Rectal smooth muscle tissue (tissue), 1 donor: Measurements from ENCODE around the gene PAIP1.
A peak's percentile ranks its signal among the peaks of the same experiment; 100 is the strongest.
"Not testable (repeated sequence)": the region's sequence is repeated elsewhere in the genome, so short reads cannot be mapped to it uniquely, and the experiment has no call there.

Source experiments
- H3K27ac ChIP-seq: one replicate; pipeline ENCODE4 v1.7.0; 2013; ENCODE audit warnings: low read depth, low read length, inconsistent platforms
- H3K27me3 ChIP-seq: one replicate; pipeline ENCODE4 v1.7.0; 2013; ENCODE audit warnings: low read length; ENCODE audit not compliant: control insufficient read depth, insufficient read depth
- H3K36me3 ChIP-seq: one replicate; pipeline ENCODE4 v1.7.0; 2013; ENCODE audit warnings: low read length; ENCODE audit not compliant: control insufficient read depth, insufficient read depth
- H3K4me1 ChIP-seq: one replicate; pipeline ENCODE4 v1.7.0; 2013; ENCODE audit warnings: low read length; ENCODE audit not compliant: control insufficient read depth, insufficient read depth
- H3K4me3 ChIP-seq: one replicate; pipeline ENCODE4 v1.7.0; 2013; ENCODE audit warnings: low read length
- H3K9ac ChIP-seq: one replicate; pipeline ENCODE4 v1.7.0; 2013; ENCODE audit warnings: low read length

PAIP1 gene

DNA sequence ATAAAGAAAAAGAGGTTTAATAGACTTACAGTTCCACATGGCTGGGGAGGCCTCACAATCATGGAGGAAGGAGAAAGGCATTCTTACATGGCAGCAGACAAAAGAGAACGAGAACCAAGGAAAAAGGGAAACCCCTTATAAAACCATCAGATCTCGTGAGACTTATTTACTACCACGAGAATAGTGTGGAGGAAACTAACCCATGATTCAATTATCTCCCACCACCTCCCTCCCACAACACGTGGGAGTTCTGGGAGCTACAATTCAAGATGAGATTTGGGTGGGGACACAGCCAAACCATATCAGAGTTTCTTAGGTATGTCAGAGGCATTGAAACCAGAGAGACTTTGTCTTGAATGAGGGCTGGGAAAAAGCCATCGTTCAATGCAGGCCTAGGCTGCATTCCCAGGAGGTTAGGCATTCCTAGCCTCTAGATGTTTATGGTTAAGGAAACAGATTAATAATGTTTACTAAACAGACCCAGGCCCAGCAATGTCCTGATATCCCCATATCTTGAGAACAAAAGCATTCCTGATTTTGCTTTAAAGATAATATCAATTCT is 7.5 kb upstream of the PAIP1 start:
- Histone ChIP-seq H3K4me3 (no peak overlapping the region), H3K9ac (no peak overlapping the region)

GRCh38 chr5:43563321-43563720 is 6.4 kb upstream of the PAIP1 start:
- H3K4me1 ChIP-seq = peaks cover 7% of the 10 kb centered on the region
- no peak overlapping the region for H3K9ac ChIP-seq
- H3K36me3 ChIP-seq = no peaks in the 10 kb centered on the region
- peak overlapping the region; percentile 48 for H3K27ac ChIP-seq
- no peak overlapping the region for H3K4me3 ChIP-seq
- no peaks in the 10 kb centered on the region for H3K27me3 ChIP-seq

More for the DNA sequence above, 7.5 kb upstream of the PAIP1 start:
- H3K4me1 ChIP-seq = peaks cover 7% of the 10 kb centered on the region
- H3K36me3 ChIP-seq = no peaks in the 10 kb centered on the region
- no peak overlapping the region for H3K27ac ChIP-seq
- no peaks in the 10 kb centered on the region for H3K27me3 ChIP-seq

DNA sequence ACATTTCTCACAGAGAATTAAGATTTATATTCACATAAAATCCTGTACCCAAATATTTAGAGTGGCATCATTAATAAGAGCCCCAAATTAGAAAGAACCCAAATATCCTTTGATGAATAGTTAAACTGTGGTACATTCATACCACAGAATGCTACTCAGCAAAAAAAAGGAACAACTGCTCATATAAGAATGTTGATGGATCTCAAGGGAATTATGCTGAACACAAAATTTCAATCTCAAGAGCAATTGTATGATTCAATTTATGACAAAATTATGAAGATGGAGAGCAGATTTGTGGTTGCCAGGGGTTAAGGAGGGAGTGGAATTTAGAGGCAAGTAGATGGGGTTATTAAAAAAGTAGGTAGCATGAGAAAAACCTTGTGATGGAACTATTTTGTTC is 4.5 kb upstream of the PAIP1 start:
- no peak overlapping the region for H3K27ac ChIP-seq
- H3K4me3 ChIP-seq = no peak overlapping the region
- no peaks in the 10 kb centered on the region for H3K27me3 ChIP-seq
- H3K36me3 ChIP-seq = no peaks in the 10 kb centered on the region
- H3K4me1 ChIP-seq = peaks cover 7% of the 10 kb centered on the region
- no peak overlapping the region for H3K9ac ChIP-seq

GRCh38 chr5:43560128-43560527 is 3.3 kb upstream of the PAIP1 start:
- H3K36me3 ChIP-seq = no peaks in the 10 kb centered on the region
- H3K27me3 ChIP-seq = no peaks in the 10 kb centered on the region
- peaks cover 13% of the 10 kb centered on the region for H3K4me1 ChIP-seq
- H3K4me3 ChIP-seq = no peak overlapping the region
- H3K27ac ChIP-seq = no peak overlapping the region
- H3K9ac ChIP-seq = no peak overlapping the region

DNA sequence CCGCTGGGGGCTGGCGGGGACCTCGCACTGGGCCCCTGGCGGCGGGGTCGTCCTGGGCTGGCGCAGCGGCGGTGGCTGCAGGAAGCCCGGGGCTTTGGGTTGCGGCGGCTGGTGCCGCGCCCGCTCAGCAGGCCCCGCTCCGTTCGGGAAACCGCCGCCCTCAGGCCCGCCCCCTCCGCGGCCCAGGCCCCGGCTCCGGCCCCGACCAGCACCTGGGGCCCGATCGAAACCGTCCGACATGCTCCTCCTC is 345 bp downstream of the PAIP1 start:
- peak overlapping the region; percentile 92 for H3K27ac ChIP-seq
- peak overlapping the region; percentile 94 for H3K9ac ChIP-seq
- not testable (repeated sequence) for H3K4me1 ChIP-seq, H3K36me3 ChIP-seq, H3K27me3 ChIP-seq
- peak overlapping the region; percentile 89 for H3K4me3 ChIP-seq

DNA sequence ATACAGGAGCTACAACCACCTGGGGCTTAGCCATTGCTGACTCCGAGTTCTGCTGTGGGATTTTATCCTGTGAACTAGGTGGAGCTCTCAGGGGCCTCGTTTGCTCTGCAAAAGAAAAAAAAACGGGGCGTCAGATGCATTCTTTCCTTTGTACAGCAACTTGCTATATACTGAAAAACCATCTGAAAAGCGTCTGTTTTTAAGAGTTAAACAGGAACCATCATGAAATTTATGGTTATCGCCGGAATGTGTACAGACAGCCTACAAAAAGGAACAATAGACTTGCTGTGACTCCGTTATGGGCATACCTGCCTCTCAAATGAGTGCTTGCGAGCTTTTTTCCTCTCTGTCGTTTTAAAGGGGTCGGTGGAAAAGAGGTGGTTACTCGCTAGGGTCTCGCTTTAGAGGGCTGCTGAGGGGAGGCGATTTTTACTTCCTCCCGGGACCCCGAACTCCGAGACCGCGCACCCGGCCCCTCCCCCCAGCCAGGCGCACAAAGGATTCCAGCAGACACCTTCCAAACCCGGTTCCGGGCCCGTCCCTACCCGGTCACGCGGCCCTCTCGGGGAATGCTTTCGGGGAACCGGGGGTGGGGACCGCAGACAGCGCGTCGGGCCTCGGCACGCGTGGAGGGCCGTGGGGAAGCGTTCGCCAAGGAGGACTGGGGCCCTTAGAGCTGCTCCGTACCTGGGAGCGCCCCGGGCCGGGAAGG is 826 bp downstream of the PAIP1 start:
- H3K9ac ChIP-seq = peak overlapping the region; percentile 94
- H3K36me3 ChIP-seq = peaks cover under 1% of the 10 kb centered on the region
- H3K27me3 ChIP-seq = no peaks in the 10 kb centered on the region
- H3K4me1 ChIP-seq = peaks cover 9% of the 10 kb centered on the region
- peak overlapping the region; percentile 92 for H3K27ac ChIP-seq
- peak overlapping the region; percentile 89 for H3K4me3 ChIP-seq

- no peaks in the 10 kb centered on the region for H3K27me3 ChIP-seq
- H3K4me1 ChIP-seq = peaks cover 9% of the 10 kb centered on the region
- H3K9ac ChIP-seq = no peak overlapping the region
- H3K36me3 ChIP-seq = peaks cover 3% of the 10 kb centered on the region
- no peak overlapping the region for H3K4me3 ChIP-seq
- no peak overlapping the region for H3K27ac ChIP-seq
Measured at GRCh38 chr5:43554497-43554896, 2.4 kb downstream of the PAIP1 start.

DNA sequence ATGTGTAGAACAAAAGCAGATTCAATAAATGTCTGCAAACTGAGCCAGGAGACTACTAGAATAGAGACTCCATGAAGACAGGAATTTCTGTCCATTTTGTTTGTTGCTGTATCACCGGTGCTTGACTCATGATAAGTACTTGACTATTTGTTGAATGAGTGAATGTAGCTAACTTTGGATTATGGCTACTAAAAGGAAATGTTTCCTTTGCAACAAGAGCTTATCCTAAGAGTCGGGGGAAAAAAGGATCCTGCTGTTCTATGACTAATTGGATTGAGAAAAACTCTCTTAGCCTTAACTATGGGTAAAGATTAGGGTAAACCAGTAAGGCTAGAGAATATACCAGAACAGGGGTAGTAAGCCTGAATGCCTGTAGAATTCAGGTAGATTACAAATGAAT is 3.5 kb downstream of the PAIP1 start:
- Histone ChIP-seq H3K27me3 (no peaks in the 10 kb centered on the region), H3K27ac (no peak overlapping the region), H3K36me3 (peaks cover 3% of the 10 kb centered on the region), H3K4me3 (no peak overlapping the region), H3K9ac (no peak overlapping the region), H3K4me1 (peaks cover 9% of the 10 kb centered on the region)

GRCh38 chr5:43551731-43552130 is 5.1 kb downstream of the PAIP1 start:
- Histone ChIP-seq H3K36me3 (peaks cover 3% of the 10 kb centered on the region), H3K27ac (no peak overlapping the region), H3K4me3 (no peak overlapping the region), H3K9ac (no peak overlapping the region), H3K4me1 (peaks cover 9% of the 10 kb centered on the region), H3K27me3 (no peaks in the 10 kb centered on the region)

GRCh38 chr5:43549272-43549671 is 7.6 kb downstream of the PAIP1 start:
- H3K27me3 ChIP-seq, H3K27ac ChIP-seq, H3K4me1 ChIP-seq, H3K4me3 ChIP-seq, H3K9ac ChIP-seq, H3K36me3 ChIP-seq: not testable (repeated sequence)

DNA sequence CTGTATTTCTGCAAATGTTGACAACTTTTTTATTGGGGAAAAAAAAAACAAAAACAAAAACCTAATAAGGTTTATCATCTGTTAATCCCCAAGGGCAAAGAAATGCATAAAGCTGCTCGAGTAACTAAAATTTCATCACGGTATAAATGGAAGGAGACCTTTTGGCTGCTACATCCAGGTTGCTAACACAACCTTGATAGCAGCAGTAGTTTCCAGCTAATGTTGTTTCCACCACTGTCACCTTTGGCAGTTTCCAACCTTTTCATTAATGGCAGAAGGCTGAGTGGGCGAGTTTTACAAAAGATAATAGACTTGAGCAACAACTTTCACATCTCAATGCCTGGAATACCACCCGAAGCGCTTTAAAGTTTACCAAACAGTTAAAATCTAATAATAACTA is 8.5 kb downstream of the PAIP1 start:
- Histone ChIP-seq H3K4me1 (no peaks in the 10 kb centered on the region), H3K27ac (no peak overlapping the region), H3K36me3 (peaks cover 7% of the 10 kb centered on the region), H3K27me3 (no peaks in the 10 kb centered on the region), H3K4me3 (no peak overlapping the region), H3K9ac (no peak overlapping the region)

DNA sequence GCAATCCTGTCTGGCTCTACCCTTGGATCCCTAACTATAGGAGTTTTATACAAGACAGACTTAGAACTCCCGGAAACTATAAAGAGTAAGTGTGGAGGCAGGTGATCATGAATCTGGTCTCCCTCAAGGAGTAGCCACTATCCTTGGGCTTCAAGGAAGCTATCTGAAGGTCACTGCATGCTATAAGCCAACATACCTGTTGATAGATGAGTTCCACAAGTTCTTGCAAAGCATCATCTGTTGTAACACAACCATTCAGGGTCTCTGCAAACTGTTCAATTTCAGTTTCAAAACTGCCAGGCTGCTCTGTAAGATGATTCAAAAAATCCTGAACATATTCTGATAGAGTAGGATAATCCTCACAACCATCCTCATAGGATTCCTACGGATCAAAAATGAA is 9.3 kb downstream of the PAIP1 start:
- peaks cover 7% of the 10 kb centered on the region for H3K36me3 ChIP-seq
- no peak overlapping the region for H3K9ac ChIP-seq
- H3K4me3 ChIP-seq = no peak overlapping the region

DNA sequence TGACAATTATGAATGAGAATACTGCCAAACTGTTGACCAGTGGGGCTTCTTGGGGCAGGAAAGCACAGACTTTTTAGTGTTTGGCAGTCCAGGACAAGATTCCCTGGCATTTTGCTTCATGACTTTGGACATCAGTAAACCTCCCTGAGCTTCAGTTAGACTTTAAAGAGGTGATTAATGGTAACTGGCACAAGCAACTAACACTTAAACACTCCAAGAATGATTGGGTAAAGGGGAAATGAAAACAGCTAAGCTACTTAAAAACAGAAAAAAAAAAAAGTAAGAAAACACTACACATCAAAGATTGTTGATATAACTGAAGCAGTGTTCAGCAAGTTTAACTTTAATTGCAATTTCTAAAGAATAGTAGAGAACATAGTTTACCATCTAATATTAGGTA is 13.4 kb downstream of the PAIP1 start:
- H3K4me1 ChIP-seq = no peaks in the 10 kb centered on the region
- H3K27me3 ChIP-seq = no peaks in the 10 kb centered on the region
- H3K27ac ChIP-seq = no peak overlapping the region
- no peak overlapping the region for H3K9ac ChIP-seq
- peaks cover 9% of the 10 kb centered on the region for H3K36me3 ChIP-seq
- no peak overlapping the region for H3K4me3 ChIP-seq

More for the DNA sequence above, 9.3 kb downstream of the PAIP1 start:
- Histone ChIP-seq H3K4me1 (no peaks in the 10 kb centered on the region), H3K27me3 (no peaks in the 10 kb centered on the region), H3K27ac (no peak overlapping the region)
